Hematopoietic multipotent progenitor cell treated with erythropoietin and hydrocortisone succinate and interleukin-3 and kit ligand, for 4 days (in vitro differentiated cells): ENCODE results near the gene NOL7.

Experiments used
- DNase-seq: peaks from one replicate; pipeline ENCODE4 v3.0.0-alpha.2; 2015

NOL7 gene

DNA sequence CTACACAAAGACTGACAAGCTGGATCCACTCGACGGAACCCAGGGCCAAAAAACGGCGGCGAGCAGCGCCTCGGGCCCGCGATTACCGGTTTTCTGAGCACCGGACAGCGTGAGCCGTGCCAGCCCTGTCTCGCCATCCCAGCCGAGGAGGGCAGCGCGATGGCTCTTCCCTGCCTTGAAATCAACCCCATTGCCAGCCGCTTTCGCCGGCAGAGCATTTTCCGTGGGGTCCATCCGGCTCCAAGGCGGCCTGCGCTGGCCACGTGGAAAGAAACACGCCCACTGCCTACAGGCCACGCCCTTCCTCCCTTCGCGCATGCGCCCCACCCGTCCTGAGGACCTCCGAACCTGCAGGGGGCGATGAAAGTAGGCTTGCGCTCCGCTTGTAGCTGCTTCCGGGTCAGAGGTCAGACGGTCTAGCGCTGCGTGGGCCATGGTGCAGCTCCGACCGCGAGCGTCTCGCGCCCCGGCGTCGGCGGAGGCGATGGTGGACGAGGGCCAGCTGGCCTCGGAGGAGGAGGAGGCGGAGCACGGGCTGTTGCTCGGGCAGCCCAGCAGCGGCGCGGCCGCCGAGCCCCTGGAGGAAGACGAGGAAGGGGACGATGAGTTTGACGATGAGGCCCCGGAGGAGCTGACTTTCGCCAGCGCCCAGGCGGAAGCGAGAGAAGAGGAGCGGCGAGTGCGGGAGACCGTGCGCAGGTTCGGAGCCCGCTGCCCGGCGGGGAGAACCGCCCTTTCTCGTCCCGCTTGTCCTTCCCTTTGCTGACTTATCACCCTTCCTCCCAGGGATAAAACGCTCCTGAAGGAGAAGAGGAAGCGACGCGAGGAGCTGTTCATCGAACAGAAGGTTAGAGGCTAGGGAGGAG, at the start of gene NOL7:
NOL7 (plus strand) TSS at position 410 of the 866 bp plus-strand sequence; CDS start at position 434, 24 bp downstream.
- peak; percentile 99 for DNase-seq

DNA sequence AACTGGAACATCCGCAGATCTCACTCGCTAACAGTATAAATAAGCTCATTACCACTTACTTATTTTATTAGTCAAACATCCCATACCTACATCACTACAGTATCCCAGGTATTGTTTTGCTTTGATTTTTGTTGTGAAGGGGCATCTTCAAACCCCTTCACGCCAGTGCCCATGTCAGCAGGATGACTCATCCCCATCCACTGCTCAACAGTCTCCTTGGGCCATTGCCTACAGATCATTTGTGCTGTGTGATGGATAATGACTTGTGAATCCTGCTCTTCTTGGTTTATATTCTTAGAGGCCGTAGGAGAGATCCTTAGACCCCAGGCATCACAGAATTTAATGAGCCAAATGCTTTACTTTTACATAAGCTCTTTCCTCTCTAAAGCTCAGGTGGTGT, 49.2 kb upstream of the NOL7 start:
- DNase-seq: no peak

DNA sequence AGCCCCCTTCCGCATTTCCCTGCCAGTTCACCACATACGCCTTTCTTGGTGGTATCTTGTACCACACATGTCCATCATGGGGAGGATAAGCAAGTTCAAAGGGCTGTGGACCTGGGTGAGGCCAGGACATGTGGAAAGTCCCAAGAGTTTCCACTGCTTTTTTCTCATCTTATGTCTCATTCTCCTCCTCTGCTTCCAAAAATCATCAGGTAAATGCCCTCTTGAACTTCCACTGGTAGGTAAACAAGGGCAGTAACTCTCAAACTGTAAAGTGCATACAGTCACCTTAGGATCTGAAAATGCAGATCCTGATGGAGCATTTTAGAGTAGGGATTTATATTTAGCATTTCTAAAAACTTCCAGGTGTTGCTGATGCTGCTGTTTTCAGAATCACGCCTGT, 48.6 kb upstream of the NOL7 start:
- DNase-seq: no peak

DNA sequence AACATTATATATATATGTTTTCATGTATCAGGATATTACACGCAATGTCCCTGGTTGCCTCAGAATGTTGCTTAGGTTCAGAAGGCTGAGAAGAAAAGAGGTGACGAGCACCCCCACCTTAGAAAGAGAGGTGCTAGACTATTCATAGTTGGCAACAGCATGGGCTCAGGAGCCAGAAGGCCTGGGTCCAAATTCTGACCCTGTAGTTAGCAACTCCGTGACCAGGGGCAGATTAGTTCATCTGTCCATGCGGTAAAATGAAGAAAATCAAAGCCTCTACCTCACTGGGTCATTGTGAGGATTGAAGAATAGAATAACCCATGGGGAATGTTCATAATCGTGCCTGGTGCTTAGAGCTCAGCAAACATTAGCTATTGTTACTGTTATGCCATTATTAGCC, 46.2 kb upstream of the NOL7 start:
- DNase-seq: no peak

DNA sequence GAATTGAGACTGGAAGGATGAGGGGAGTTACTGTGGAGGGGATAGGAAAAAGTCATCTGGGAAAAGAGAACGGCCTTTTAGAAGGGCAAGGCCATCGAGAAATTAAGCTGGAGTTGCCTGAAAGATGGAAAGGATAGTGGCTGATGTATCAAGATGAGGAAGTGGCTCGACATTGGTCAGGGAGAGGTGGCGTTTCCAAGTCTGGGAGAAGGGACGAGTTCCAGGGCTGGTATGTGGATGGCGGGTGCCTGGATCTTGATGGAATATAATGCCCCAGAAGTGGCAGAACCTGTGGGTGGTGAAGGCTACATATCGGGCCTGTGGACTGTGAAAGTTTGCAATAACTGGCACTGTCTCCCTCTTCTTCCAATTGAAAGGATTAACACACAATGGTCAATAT, 42.9 kb upstream of the NOL7 start:
- DNase-seq: no peak

DNA sequence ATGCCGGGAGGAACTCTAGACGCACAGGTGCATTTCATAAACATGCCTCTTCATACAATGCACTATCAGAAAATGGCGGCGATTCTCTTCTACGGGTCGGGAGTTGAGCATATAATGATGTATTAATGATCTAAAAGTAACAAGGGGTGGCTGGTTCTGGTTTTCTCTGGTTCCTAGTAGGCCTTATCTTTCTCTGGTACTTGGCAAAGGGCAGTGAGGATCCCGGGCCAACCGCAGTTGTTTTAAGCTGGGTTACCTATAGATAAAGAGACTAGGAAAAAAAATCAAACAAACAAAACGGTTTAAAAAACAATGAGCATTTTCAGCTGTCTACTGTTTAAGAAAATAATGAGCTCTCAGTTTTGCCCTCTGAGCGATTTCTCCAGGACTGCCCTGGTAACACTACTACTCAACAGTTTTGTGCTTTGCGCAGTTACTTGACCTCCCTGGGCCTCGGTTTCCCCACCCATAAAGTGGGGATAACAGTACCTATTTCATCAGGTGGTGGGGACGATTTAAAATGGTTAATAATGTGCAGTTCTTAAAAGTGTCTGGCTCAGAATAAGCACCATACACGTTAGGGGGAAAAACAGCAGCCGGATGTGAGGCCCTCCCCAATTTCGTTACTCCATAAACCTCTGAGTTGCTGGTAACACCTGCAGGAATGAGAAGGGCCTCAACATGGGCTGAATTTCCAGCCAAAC, 42.0 kb upstream of the NOL7 start:
- DNase-seq: peak; percentile 38

DNA sequence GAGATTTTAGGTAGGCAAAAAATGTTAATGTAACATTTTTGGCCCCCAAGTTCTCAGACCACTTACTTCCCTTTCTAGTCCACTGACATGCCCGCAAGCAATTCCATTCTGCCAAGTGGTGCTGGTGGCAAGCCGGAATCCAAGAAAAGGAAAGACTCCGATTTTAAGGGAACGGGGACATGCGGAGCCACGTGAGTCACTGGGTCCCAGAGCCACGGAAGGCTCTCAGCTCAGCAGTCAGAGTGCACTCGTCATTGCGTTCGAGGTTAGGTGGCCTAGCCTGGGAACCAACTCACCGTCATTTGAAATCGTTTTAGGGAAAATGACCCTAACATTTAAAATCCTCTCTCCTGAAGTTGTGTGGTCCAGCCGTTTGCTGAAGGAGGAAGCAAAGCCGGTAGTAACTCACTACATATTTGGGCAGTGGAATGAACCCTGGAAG, 41.4 kb upstream of the NOL7 start:
- peak; percentile 56 for DNase-seq

DNA sequence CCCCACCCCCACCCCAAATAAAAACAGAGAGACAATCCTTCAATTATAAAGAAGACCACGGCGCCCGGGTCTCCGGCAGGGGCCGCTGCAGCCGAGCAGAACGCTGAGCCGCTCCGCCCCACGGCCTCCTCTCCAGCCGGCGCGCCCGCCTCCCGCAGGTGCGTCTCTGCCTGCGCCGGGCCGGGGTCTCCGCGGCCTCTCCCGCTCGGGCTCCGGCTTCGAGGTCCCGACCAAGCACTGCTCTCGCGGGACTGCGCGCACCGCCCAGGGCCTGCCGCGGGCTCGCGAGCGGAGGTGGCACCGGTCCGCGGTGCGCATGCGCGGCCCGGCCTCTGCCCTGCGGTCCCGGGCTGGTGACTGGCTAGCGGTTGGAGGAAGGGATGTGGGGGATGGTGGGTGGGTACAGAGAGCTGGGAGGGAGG, 41.0 kb upstream of the NOL7 start:
- peak; percentile 99 for DNase-seq

DNA sequence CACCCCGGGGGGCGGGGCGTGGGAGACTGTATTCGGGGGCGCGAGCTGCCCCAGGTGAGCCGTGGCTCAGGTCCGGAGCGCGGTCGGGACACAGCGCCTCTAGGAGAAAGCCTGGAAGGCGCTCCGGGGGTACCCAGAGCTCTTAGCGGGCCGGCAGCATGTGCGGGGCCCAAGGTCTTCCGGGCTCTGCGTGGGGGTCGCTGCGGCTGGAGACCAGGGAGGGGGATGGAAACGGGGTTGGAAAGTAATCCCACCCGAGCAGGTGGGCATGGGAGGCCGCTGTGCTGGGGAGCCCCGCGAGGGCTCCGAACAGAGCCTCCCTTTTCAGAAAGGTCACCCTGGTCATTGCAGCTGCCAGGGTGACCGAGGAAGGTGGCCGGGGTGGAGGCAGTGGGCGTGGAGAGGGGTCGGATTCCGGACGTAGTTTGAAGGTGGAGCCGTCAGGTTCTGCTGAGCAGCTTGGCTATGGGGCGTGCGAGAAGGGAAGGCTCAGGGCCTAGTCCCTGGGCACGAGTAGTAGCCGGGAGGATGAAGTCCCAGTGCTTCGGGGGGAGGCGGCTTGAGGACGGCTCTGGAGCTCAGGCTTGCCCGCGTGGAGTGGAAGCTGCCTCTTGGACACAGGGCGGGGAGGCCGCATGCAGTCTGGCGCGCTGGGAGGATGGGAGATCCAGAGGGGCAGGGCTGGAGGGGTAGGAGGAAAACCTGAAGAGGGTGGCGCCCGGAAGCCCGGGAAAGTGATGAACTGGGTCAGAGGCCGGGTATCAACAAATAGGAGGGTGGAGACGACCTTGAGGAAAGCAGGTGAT, 40.4 kb upstream of the NOL7 start, which contains the start of gene SIRT5:
SIRT5 (plus strand) TSS at position 31 of the 806 bp plus-strand sequence. CDS start 9,510 bp downstream, outside the sequence.
- DNase-seq: peak; percentile 94

DNA sequence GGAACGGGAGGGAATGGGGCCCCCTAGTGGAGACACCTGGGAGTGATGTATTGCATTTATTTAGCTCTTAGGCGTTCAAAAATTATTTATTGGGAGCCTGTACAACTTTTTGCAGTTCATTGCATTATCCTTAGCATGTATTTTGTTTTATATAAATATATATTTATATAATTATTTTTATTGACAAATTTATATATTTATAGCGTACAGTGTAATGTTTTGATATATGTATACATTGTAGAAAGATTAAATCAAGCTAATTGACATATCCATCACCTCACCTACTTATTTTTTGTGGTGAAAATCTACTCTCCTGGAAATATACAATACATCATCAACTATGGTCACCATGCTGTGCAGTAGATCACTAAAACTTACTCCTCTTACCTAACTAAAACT, 39.8 kb upstream of the NOL7 start:
- no peak for DNase-seq

- no peak for DNase-seq
Observed at GRCh38 chr6:13576017-13576416, 39.1 kb upstream of the NOL7 start.

- no peak for DNase-seq
Observed at GRCh38 chr6:13577926-13578325, 37.2 kb upstream of the NOL7 start.

DNA sequence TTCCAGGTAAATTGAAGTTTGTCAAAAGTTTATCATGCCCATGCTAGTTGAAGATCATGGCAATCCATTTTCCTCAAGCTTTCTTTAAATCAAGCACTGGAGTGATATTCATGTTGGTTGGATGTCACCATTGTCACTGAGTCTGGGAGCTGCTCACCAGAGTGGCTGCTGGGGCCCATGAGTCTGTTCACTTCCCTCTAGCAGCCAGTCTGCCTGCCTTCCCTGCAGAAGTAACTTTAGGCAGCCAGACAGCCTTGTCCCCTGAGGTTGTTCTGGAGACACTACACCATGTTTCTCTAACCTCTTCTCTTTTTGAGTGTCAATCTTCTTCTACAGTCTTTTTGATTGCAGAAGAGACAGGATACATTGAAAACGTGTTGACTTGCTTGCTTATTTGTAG, 35.2 kb upstream of the NOL7 start:
- DNase-seq: peak; percentile 40

DNA sequence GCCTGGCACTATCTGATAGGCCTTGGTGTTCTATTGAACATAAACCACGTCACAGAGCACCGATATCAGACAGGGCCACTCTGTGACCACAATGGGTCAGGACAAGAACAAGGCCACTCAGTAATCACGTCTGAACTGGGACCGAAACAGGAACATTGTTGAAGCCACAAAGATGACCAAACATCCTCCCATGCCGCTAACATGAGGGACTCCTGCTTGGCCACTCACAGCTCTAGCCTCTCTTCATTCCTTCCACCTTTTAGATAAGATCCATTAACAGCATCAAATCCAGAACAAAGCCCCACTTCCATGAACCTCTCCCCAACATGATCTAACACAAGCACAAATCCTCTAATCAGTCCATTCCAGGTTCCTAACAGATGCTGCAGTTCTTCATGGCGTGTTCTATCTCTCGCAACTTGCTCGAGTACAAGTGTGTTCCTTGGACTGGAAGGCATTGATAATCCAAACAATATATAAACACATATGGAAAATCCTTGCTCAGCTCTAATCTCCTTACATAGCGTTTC, 33.4 kb upstream of the NOL7 start:
- peak; percentile 38 for DNase-seq

GRCh38 chr6:13586603-13587542, 28.3 kb upstream of the NOL7 start:
- no peak for DNase-seq

DNA sequence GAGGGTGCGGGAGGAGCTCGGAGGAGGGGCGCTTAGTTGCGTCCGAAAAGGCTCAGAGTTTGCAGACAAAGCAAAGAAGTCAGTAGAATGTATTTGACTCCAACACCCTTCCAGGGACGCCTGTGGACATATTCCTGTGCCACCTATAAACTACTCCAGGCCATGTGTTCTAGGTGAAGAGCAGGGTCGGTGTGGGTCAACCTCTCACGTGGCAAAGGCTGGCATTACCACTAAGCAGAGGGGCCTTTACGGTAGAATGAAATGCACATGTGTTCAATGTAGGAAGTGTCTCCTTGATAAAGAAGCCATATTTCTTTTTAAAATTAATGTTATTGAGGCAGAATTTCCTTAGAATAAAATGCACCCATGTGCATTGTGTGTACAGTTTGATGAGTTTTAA, 25.3 kb upstream of the NOL7 start:
- DNase-seq: no peak

DNA sequence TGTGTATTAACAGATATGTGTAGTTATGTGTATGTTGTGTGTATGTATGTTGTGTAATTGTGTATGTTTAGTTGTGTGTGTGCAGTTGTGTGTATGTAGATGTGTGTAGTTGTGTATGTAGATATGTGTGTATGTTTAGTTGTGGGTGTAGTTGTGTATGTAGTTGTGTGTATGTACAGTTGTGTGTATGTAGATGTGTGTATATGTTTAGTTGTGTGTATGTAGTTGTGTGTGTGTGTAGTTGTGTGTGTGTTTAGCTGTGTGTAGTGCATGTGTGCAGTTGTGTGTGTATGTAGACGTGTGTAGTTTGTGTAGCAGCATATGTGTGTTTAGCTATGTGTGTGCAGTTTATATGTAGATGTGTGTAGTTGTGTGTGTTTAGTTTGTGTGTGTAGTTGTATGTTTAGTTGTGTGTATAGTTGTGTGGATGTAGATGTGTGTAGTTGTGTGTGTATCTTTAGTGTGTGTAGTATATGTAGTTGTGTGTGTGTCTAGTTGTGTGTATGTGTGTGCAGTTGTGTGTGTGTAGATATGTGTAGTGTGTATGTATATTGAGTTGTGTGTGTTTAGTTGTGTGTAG, 24.5 kb upstream of the NOL7 start:
- DNase-seq: no peak

DNA sequence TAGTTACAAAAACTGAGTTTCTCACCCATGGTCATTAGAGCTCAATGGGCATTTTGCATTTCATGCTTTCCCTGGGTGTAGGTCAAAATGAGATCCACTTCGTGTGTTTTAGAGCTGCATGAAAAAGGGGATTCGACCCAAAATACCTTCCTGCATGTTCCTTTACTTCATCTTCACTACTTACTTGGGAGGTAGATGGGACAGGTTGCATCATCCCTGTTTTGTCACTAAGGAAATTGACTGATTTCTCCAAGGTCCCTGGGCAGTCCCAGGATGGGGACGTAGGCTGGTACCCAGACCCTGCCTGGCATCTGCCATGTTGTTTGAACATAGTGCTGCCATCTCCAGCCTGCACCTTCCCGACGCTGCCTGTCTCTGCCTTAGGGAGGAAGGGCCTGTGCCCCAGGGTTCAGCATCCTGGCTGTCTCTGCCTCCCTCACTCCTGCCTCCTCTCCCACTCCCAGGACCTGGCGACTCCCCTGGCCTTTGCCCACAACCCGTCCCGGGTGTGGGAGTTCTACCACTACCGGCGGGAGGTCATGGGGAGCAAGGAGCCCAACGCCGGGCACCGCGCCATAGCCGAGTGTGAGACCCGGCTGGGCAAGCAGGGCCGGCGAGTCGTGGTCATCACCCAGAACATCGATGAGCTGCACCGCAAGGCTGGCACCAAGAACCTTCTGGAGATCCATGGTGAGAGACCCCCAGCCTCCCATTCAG, 23.8 kb upstream of the NOL7 start:
- DNase-seq: no peak

GRCh38 chr6:13593103-13593502, 22.0 kb upstream of the NOL7 start:
- DNase-seq: no peak

DNA sequence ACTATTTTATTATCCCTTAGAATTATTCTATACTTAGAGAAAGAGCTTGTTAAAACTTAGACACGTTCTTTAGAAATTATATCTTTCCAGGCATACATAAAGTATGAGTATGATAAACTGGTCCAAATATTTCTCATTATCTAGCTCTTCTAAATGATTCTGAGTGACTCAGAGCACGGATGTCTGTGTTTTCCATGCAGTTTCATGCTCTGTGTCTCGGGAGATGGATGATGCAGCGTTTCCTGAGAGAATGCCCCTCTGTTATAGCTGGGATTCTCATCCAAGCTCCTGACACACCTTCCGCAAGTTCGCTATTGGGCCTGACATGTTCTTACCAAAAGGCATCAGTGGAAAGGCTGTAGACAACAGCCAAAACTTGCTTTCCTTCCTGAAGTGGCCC, 21.4 kb upstream of the NOL7 start:
- no peak for DNase-seq

DNA sequence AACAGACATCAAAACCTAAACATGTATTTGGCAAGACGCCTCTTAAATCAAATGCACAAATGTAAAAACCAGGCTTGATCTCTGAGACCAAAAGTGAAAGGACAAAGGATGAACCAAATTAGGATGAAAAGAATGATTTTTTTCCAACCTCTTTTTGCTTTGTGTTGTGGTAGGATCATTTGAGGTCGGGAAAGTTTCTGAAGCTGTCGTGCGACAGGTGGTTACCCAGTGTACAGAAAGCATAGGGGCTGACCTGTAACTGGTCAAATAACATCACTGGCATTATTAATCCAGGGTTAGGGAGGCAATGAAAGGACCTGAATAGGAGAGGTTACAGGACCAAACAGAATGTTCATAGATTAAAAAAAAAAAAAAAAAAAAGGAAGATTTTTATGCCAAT, 18.1 kb upstream of the NOL7 start:
- DNase-seq: no peak
